Endothelial cell of umbilical vein (primary cell): ENCODE data around the gene HOXA9. TPM values are rescaled to one million over a fixed set of nuclear protein-coding genes. Genes with fewer than 3 reads are reported as not detected.

Experiments
- BruUV-seq: library from RNA; stranded (reverse); fragments of 400-500 nt; replicated peaks from 2 replicates; lab custom pipeline; 2021; lab: Mats Ljungman, UMichigan
- CTCF ChIA-PET: fragments of 300-600, 350-600 bp; sonication (Branson Sonifier 250); formaldehyde crosslinking; loops from one replicate; lab custom pipeline; 2021; ENCODE audit warnings: antibody characterized with exemption, inconsistent platforms; lab: Charles Lee
- POLR2A ChIA-PET: fragments of 300-600, 350-600 bp; sonication (Branson Sonifier 250); formaldehyde crosslinking; loops from one replicate; lab custom pipeline; 2021; ENCODE audit warnings: antibody characterized with exemption, inconsistent platforms; lab: Charles Lee
- DNase-seq: peaks from one replicate; pipeline ENCODE4 v3.0.0-alpha.2; 2011; ENCODE audit warnings: low read depth, low spot score
- FAIRE-seq: peaks from 2 replicates; lab custom pipeline; 2011; peaks lifted over from hg19 to GRCh38; lab: Jason Lieb, UNC
- H2AFZ ChIP-seq: 2 replicates; pipeline ENCODE4 v1.6.0; 2012; ENCODE audit warnings: low read depth, low read length, control low read depth, inconsistent platforms
- H3K27ac ChIP-seq: 2 replicates; pipeline ENCODE4 v1.5.1; 2011; ENCODE audit warnings: low read depth, mild to moderate bottlenecking, control low read depth, low read length, moderate library complexity; ENCODE audit not compliant: insufficient read depth
- H3K27me3 ChIP-seq, 2 experiments: 2 replicates each; pipeline versions ENCODE4 v1.6.0 to v1.6.1; 2011; ENCODE audit warnings: low read length in 2 of 2, mixed read lengths in 1 of 2; ENCODE audit not compliant: control insufficient read depth in 2 of 2, insufficient read depth in 2 of 2
- H3K36me3 ChIP-seq, 2 experiments: 2 replicates in 1 of 2; 3 replicates in 1 of 2; pipeline ENCODE4 v1.5.1; 2011; ENCODE audit warnings: low read length in 2 of 2, mild to moderate bottlenecking in 1 of 2, moderate library complexity in 1 of 2; ENCODE audit not compliant: control insufficient read depth in 2 of 2, insufficient read depth in 2 of 2; ENCODE audit errors: extremely low read depth in 1 of 2
- H3K4me1 ChIP-seq: 3 replicates; pipeline ENCODE4 v1.5.1; 2011; ENCODE audit warnings: mild to moderate bottlenecking, low read length; ENCODE audit not compliant: control insufficient read depth, insufficient read depth; ENCODE audit errors: extremely low read depth
- H3K4me2 ChIP-seq: 2 replicates; pipeline ENCODE4 v1.6.1; 2011; ENCODE audit warnings: low read length, control low read depth, mixed read lengths; ENCODE audit not compliant: insufficient read depth
- H3K4me3 ChIP-seq, 3 experiments: fragments of 200-600 bp in 1 of 3; sonication (generic), shearing (Covaris generic) in 1 of 3; replicated peaks in 1 of 3; 2 replicates each; pipeline ENCODE4 v1.5.1; 2011 to 2016; ENCODE audit warnings: control low read depth in 3 of 3, low read length in 3 of 3, mild to moderate bottlenecking in 2 of 3, inconsistent platforms in 1 of 3, low read depth in 1 of 3, moderate library complexity in 1 of 3; ENCODE audit not compliant: insufficient read depth in 1 of 3
- H3K79me2 ChIP-seq: 2 replicates; pipeline ENCODE4 v1.6.0; 2012; ENCODE audit warnings: low read length, inconsistent platforms; ENCODE audit not compliant: control insufficient read depth, insufficient read depth
- H3K9ac ChIP-seq: replicated peaks from 2 replicates; pipeline ENCODE3; 2011; ENCODE audit warnings: low read length, control low read depth; ENCODE audit not compliant: insufficient read depth; ENCODE audit errors: extremely low read depth
- H3K9me1 ChIP-seq: replicated peaks from 3 replicates; pipeline ENCODE4 v1.6.0; 2011; ENCODE audit warnings: mild to moderate bottlenecking, low read length; ENCODE audit not compliant: control insufficient read depth, insufficient read depth; ENCODE audit errors: extremely low read depth
- H3K9me3 ChIP-seq: replicated peaks from 2 replicates; pipeline ENCODE4 v1.5.1; 2012; ENCODE audit warnings: low read length, inconsistent platforms; ENCODE audit not compliant: control insufficient read depth, insufficient read depth
- H4K20me1 ChIP-seq: replicated peaks from 2 replicates; pipeline ENCODE3; 2011; ENCODE audit warnings: mild to moderate bottlenecking, low read length; ENCODE audit not compliant: control insufficient read depth, insufficient read depth; ENCODE audit errors: extremely low read depth
- CTCF ChIP-seq, 2 donors: IDR thresholded peaks; 1 replicate in 1 of 2; 2 replicates in 1 of 2; pipeline ENCODE4 v1.5.1; 2011; ENCODE audit warnings: low read length in 2 of 2, mild to moderate bottlenecking in 2 of 2, moderate library complexity in 2 of 2, control low read depth in 1 of 2, inconsistent platforms in 1 of 2, low read depth in 1 of 2; ENCODE audit not compliant: insufficient read depth in 1 of 2; ENCODE audit errors: extremely low read depth in 1 of 2
- EZH2 ChIP-seq: IDR thresholded peaks from 2 replicates; pipeline ENCODE4 v1.6.1; 2012; ENCODE audit warnings: borderline replicate concordance, low read depth, mild to moderate bottlenecking, moderate library complexity, low read length, inconsistent platforms; ENCODE audit not compliant: severe bottlenecking
- FOS ChIP-seq: IDR thresholded peaks from 2 replicates; pipeline ENCODE4 v1.6.1; 2011; ENCODE audit warnings: mild to moderate bottlenecking, low read length, moderate library complexity, borderline replicate concordance; ENCODE audit not compliant: insufficient read depth
- GATA2 ChIP-seq: IDR thresholded peaks from 2 replicates; pipeline ENCODE4 v1.7.0; 2011; ENCODE audit warnings: low read depth, mild to moderate bottlenecking, moderate library complexity, mixed read lengths, low read length; ENCODE audit not compliant: insufficient read length, insufficient read depth
- JUN ChIP-seq: IDR thresholded peaks from 2 replicates; pipeline ENCODE4 v1.6.1; 2011; ENCODE audit warnings: borderline replicate concordance, low read depth; ENCODE audit not compliant: insufficient read length, insufficient read depth
- MAX ChIP-seq: IDR thresholded peaks from 2 replicates; pipeline ENCODE4 v1.6.1; 2011; ENCODE audit not compliant: insufficient read depth, insufficient read length
- MYC ChIP-seq: IDR thresholded peaks from one replicate; pipeline ENCODE4 v1.6.1; 2011; ENCODE audit warnings: mild to moderate bottlenecking, low read depth, low read length
- POLR2A ChIP-seq: IDR thresholded peaks from 2 replicates; pipeline ENCODE4 v1.6.1; 2012; ENCODE audit warnings: low read depth, mild to moderate bottlenecking, control low read depth, low read length
- POLR2AphosphoS5 ChIP-seq: IDR thresholded peaks from 2 replicates; pipeline ENCODE4 v1.6.1; 2012; ENCODE audit warnings: low read depth, mild to moderate bottlenecking, control low read depth, low read length, moderate library complexity; ENCODE audit not compliant: insufficient read depth
- dilution Hi-C: fragments of 300-500 bp; cut with MboI; formaldehyde crosslinking; loops from one replicate; pipeline ENCODE4 v1.15.0; 2019; ENCODE audit warnings: low sequenced_read_pairs; ENCODE audit not compliant: extremely low pct_ligation_motif_present
- intact Hi-C: fragments of 100-400 bp; cut with micrococcal nuclease; formaldehyde crosslinking; loops from one replicate; pipeline ENCODE4 v1.10.0; 2022
- polyA plus RNA-seq, 4 experiments: library from polyadenylated mRNA; depleted of rRNA in 3 of 4; stranded (reverse) in 3 of 4; unstranded in 1 of 4; fragments of >200 nt; gene quantifications; 2 replicates each; pipeline versions ENCODE4 v1.2.1 to v1.2.3, GENCODE V29; 2011 to 2012; ENCODE audit warnings: missing spikeins in 1 of 4
- total RNA-seq: library from RNA; stranded (reverse); gene quantifications from 2 replicates; pipeline ENCODE4 v1.2.3, GENCODE V29; 2021

Gene HOXA9
- total and polyA plus RNA-seq, 2 donors (not counting 3 experiments of a cell fraction or from before 2014, with no cell fraction given), result 47.2 to 61.6 TPM

- no peaks in the 10 kb centered on the region for H3K9me1 ChIP-seq
- H3K9me3 ChIP-seq, result no peaks in the 10 kb centered on the region
- H3K4me2 ChIP-seq, result peak overlapping the region; percentile 98
- H3K9ac ChIP-seq, result peak overlapping the region; percentile 91
- H3K4me1 ChIP-seq, result peaks cover 57% of the 10 kb centered on the region
- BruUV-seq, result TSS peak; percentile 19
- FAIRE-seq (peak; percentile 67), DNase-seq (peak; percentile 80)
- intact Hi-C loops, result loop anchor here (1.0 kb wide), 2 partner anchors 8 to 13 kb away; no protein-coding TSS in a partner anchor
- no peaks in the 10 kb centered on the region for H3K36me3 ChIP-seq
- ChIA-PET POLR2A (interaction anchor here (0.7 kb wide), 1 partner anchor 71 kb away, joined by 4 read pairs; no protein-coding TSS in a partner anchor), CTCF (interaction anchor here (0.7 to 7.4 kb wide), 7 partner anchors 7 to 50 kb away, joined by 3 to 86 read pairs (median 14); partner anchors contain the start of genes HOXA11 and HOXA3)
- no peaks in the 10 kb centered on the region for H4K20me1 ChIP-seq
- TF ChIP-seq POLR2A (no peak), CTCF (IDR thresholded peaks at IDR 0.05; ENCODE audit: extremely low read depth in 1 of 2, insufficient read depth in 1 of 2, low read depth in 1 of 2, low read length in 2 of 2) (no peak), MYC (no peak), POLR2AphosphoS5 (peak; percentile 58), MAX (no peak), FOS (no peak), JUN (no peak), GATA2 (peak; percentile 16), EZH2 (no peak)
- no peak overlapping the region for H2AFZ ChIP-seq
- dilution Hi-C loops, result loop anchor here (25.0 kb wide), 1 partner anchor 984 kb away; no protein-coding TSS in a partner anchor
- H3K27me3 ChIP-seq, result no peaks in the 10 kb centered on the region
- peak overlapping the region; percentile 96 for H3K27ac ChIP-seq
- peak overlapping the region; percentile 44 to 88 (median 59) for H3K4me3 ChIP-seq
- peaks cover 100% of the 10 kb centered on the region for H3K79me2 ChIP-seq
Observed at GRCh38 chr7:27171325-27171636, 5.9 kb upstream of the HOXA9 start.
